Neural crest cell (in vitro differentiated cells): ENCODE data around the gene ANKRD60. TPM values are rescaled to one million over a fixed set of nuclear protein-coding genes. Genes with fewer than 3 reads are reported as not detected.

ENCODE experiments used
- DNase-seq: peaks from one replicate; pipeline ENCODE4 v3.0.0; 2021; ENCODE audit warnings: low read depth, mixed read lengths, low spot score
- H3K27ac Mint-ChIP-seq: one replicate; pipeline ENCODE4 v1.8.0; 2021; ENCODE audit warnings: mild to moderate bottlenecking, mixed read lengths; ENCODE audit not compliant: unreplicated experiment
- H3K27me3 Mint-ChIP-seq: 2 replicates; pipeline ENCODE4 v1.8.0; 2021; ENCODE audit warnings: low read depth, mild to moderate bottlenecking, mixed read lengths
- H3K36me3 Mint-ChIP-seq: 2 replicates; pipeline ENCODE4 v1.8.0; 2021; ENCODE audit warnings: low read depth, mild to moderate bottlenecking, mixed read lengths
- H3K4me1 Mint-ChIP-seq: 2 replicates; pipeline ENCODE4 v1.8.0; 2021; ENCODE audit warnings: mixed read lengths
- H3K4me3 Mint-ChIP-seq: one replicate; pipeline ENCODE4 v1.8.0; 2021; ENCODE audit warnings: mild to moderate bottlenecking, mixed read lengths
- H3K9me3 Mint-ChIP-seq: 2 replicates; pipeline ENCODE4 v1.8.0; 2021; ENCODE audit warnings: mixed read lengths
- CTCF ChIP-seq: fragments of 200-600 bp; sonication (generic); conservative IDR thresholded peaks from 2 replicates; pipeline ENCODE4 v1.5.0; 2021; ENCODE audit warnings: antibody characterized with exemption, mild to moderate bottlenecking
- long read RNA-seq: library from polyadenylated mRNA; unstranded; transcript quantifications from one replicate; pipeline ENCODE4 v2.0.0, GENCODE V29; 2020
- total RNA-seq: library from RNA; stranded (reverse); gene quantifications from 2 replicates; pipeline ENCODE4 v1.2.1, GENCODE V29; 2021

ANKRD60 gene
- total RNA-seq, result not detected in 2 replicates
- long read RNA-seq, result 0 reads

- Mint-ChIP-seq H3K36me3 (peaks cover 5% of the 10 kb centered on the region), H3K27me3 (peaks cover 87% of the 10 kb centered on the region), H3K27ac (no peak within 1 kb of the TSS), H3K9me3 (peaks cover 6% of the 10 kb centered on the region), H3K4me1 (peaks cover 9% of the 10 kb centered on the region), H3K4me3 (peak within 1 kb of the TSS; percentile 74)
- TF ChIP-seq CTCF, result no peak
- DNase-seq, result no peak
Observed at GRCh38 chr20:58228484-58229197, at the start of gene ANKRD60. Gene ANKRD60 (minus strand): TSS chr20:58228653. CDS start chr20:58228653, 0 bp downstream.

- DNase-seq, result no peak
- H3K9me3 Mint-ChIP-seq, result peaks cover 4% of the 10 kb centered on the region
- H3K4me3 Mint-ChIP-seq, result no peak overlapping the region
- H3K4me1 Mint-ChIP-seq, result peaks cover 5% of the 10 kb centered on the region
- no peak for TF ChIP-seq CTCF
- no peak overlapping the region for H3K27ac Mint-ChIP-seq
- H3K27me3 Mint-ChIP-seq, result no peaks in the 10 kb centered on the region
- H3K36me3 Mint-ChIP-seq, result peaks cover 8% of the 10 kb centered on the region
Observed at GRCh38 chr20:58277578-58278472, 49.4 kb upstream of the ANKRD60 start.

GRCh38 chr20:58277107-58277506 lies 48.7 kb upstream of the ANKRD60 start:
- Mint-ChIP-seq H3K9me3 (peaks cover 4% of the 10 kb centered on the region), H3K27me3 (no peaks in the 10 kb centered on the region), H3K27ac (no peak overlapping the region), H3K4me1 (peaks cover 5% of the 10 kb centered on the region), H3K36me3 (peaks cover 9% of the 10 kb centered on the region), H3K4me3 (no peak overlapping the region)
- TF ChIP-seq CTCF, result no peak
- DNase-seq, result no peak

GRCh38 chr20:58274384-58274783 lies 45.9 kb upstream of the ANKRD60 start:
- no peak overlapping the region for H3K27ac Mint-ChIP-seq
- no peak overlapping the region for H3K4me3 Mint-ChIP-seq
- DNase-seq, result no peak
- H3K27me3 Mint-ChIP-seq, result no peaks in the 10 kb centered on the region
- peaks cover 4% of the 10 kb centered on the region for H3K9me3 Mint-ChIP-seq
- TF ChIP-seq CTCF, result no peak
- H3K4me1 Mint-ChIP-seq, result peaks cover 5% of the 10 kb centered on the region
- H3K36me3 Mint-ChIP-seq, result peaks cover 10% of the 10 kb centered on the region

- H3K27me3 Mint-ChIP-seq, result no peaks in the 10 kb centered on the region
- H3K4me1 Mint-ChIP-seq, result peaks cover 13% of the 10 kb centered on the region
- peaks cover 15% of the 10 kb centered on the region for H3K36me3 Mint-ChIP-seq
- no peak for TF ChIP-seq CTCF
- H3K9me3 Mint-ChIP-seq, result peaks cover 4% of the 10 kb centered on the region
- no peak for DNase-seq
- H3K27ac Mint-ChIP-seq, result no peak overlapping the region
- H3K4me3 Mint-ChIP-seq, result no peak overlapping the region
Observed at GRCh38 chr20:58271606-58272351, 43.3 kb upstream of the ANKRD60 start.
